HG03442 (cell line): ENCODE measurements around the gene VPS9D1.
"Not testable (repeated sequence)": the region's sequence is repeated elsewhere in the genome, so short reads cannot be mapped to it uniquely, and the experiment has no call there.

Experiments
- ATAC-seq: cut with Tn5 transposase; IDR thresholded peaks from one replicate; pipeline ENCODE4 v1.9.1; 2021; ENCODE audit warnings: mild to moderate bottlenecking, moderate library complexity; ENCODE audit not compliant: unreplicated experiment

The VPS9D1 gene

GRCh38 chr16:89710709-89711564 is 9.8 kb downstream of the VPS9D1 start:
- no peak for ATAC-seq

- ATAC-seq = no peak
Observed at GRCh38 chr16:89709716-89710432, 10.8 kb downstream of the VPS9D1 start.

- ATAC-seq = no peak
Observed at GRCh38 chr16:89709166-89709565, 11.5 kb downstream of the VPS9D1 start.

- no peak for ATAC-seq
Observed at GRCh38 chr16:89708481-89708931, 12.2 kb downstream of the VPS9D1 start.

GRCh38 chr16:89707695-89708094 is 13.0 kb downstream of the VPS9D1 start:
- no peak for ATAC-seq

- no peak for ATAC-seq
Observed at GRCh38 chr16:89706518-89707260, 14.0 kb downstream of the VPS9D1 start.

- ATAC-seq = no peak
Observed at GRCh38 chr16:89705006-89705405, 15.7 kb downstream of the VPS9D1 start.

GRCh38 chr16:89704281-89704680 is 16.4 kb downstream of the VPS9D1 start:
- ATAC-seq = no peak

- peak; percentile 59 for ATAC-seq
Observed at GRCh38 chr16:89701425-89702406, 19.0 kb downstream of the VPS9D1 start, which contains the start of gene SPATA2L. TSS of gene SPATA2L (minus strand) at chr16:89701705. CDS start at chr16:89701232, 473 bp downstream.

- ATAC-seq = no peak
Observed at GRCh38 chr16:89700649-89701424, 19.9 kb downstream of the VPS9D1 start.

- ATAC-seq = peak; percentile 29
Observed at GRCh38 chr16:89700100-89700648, 20.5 kb downstream of the VPS9D1 start.

GRCh38 chr16:89699629-89700099 is 21.0 kb downstream of the VPS9D1 start:
- ATAC-seq = not testable (repeated sequence)

GRCh38 chr16:89698717-89699116 is 22.0 kb downstream of the VPS9D1 start:
- not testable (repeated sequence) for ATAC-seq

GRCh38 chr16:89697616-89698331 is 22.9 kb downstream of the VPS9D1 start:
- no peak for ATAC-seq

- ATAC-seq = no peak
Observed at GRCh38 chr16:89697161-89697615, 23.5 kb downstream of the VPS9D1 start.

- no peak for ATAC-seq
Observed at GRCh38 chr16:89696670-89697128, 24.0 kb downstream of the VPS9D1 start.

- ATAC-seq = no peak
Observed at GRCh38 chr16:89695875-89696669, 24.6 kb downstream of the VPS9D1 start.
